ENCODE data around the gene C1orf94. TPM values are rescaled to one million over a fixed set of nuclear protein-coding genes. Genes with fewer than 3 reads are reported as not detected.
"Not testable (repeated sequence)": the region's sequence is repeated elsewhere in the genome, so short reads cannot be mapped to it uniquely, and the experiment has no call there.

Gene C1orf94
- total and polyA plus RNA-seq, 10 of the 15 experiments (the other 5 are each of a cell fraction or from before 2014, with no cell fraction given) = not detected

- Histone ChIP-seq H3K79me2 (ENCODE audit: control insufficient read depth, insufficient read depth, low read length) (no peaks in the 10 kb centered on the region), H3K9ac (ENCODE audit: control insufficient read depth, insufficient read depth, low read length) (no peak overlapping the region), H4K20me1 (ENCODE audit: control insufficient read depth, insufficient read depth) (no peaks in the 10 kb centered on the region), H3K36me3 (ENCODE audit: control insufficient read depth in 2 of 2, insufficient read depth in 2 of 2, low read length in 1 of 2) (no peaks in the 10 kb centered on the region), H3K4me2 (ENCODE audit: control insufficient read depth, insufficient read depth) (no peak overlapping the region), H3K4me3 (no peak overlapping the region), H3K27me3 (replicated peaks in 1 of 2; ENCODE audit: control insufficient read depth in 2 of 2, insufficient read depth in 2 of 2, low read length in 1 of 2) (peaks cover 0 to 2% of the 10 kb centered on the region in 2 experiments; a peak in 3 of 4 replicates), H3K27ac (ENCODE audit: control insufficient read depth, insufficient read depth) (no peak overlapping the region), H3K4me1 (ENCODE audit: control insufficient read depth, insufficient read depth, low read length) (no peaks in the 10 kb centered on the region), H3K9me3 (replicated peaks; ENCODE audit: control insufficient read depth, insufficient read depth, low read length) (no peaks in the 10 kb centered on the region), H2AFZ (ENCODE audit: control insufficient read depth, low read depth, low read length) (no peak overlapping the region)
- no peak for DNase-seq (ENCODE audit: low read depth, low spot score)
- intact Hi-C loops (cut with micrococcal nuclease; ENCODE audit: unreplicated experiment) (no loop called here), in situ Hi-C loops (cut with MboI) (no loop called here)
- ChIA-PET POLR2A (no interaction called here), RAD21 (ENCODE audit: unreplicated experiment) (no interaction called here), SMC1A (ENCODE audit: uncharacterized antibody, unreplicated experiment) (interaction anchor here (1.5 kb wide), 1 partner anchor 17 kb away, joined by 4 read pairs; no protein-coding TSS in a partner anchor), CTCF (no interaction called here)
- FAIRE-seq = no peak
- 19% methylated on average over 2 of the region's 2 CpGs for WGBS (ENCODE audit: insufficient coverage, insufficient replicate concordance, low lambda C conversion rate, missing lambda C conversion rate)
- TF ChIP-seq, protein P1, sequence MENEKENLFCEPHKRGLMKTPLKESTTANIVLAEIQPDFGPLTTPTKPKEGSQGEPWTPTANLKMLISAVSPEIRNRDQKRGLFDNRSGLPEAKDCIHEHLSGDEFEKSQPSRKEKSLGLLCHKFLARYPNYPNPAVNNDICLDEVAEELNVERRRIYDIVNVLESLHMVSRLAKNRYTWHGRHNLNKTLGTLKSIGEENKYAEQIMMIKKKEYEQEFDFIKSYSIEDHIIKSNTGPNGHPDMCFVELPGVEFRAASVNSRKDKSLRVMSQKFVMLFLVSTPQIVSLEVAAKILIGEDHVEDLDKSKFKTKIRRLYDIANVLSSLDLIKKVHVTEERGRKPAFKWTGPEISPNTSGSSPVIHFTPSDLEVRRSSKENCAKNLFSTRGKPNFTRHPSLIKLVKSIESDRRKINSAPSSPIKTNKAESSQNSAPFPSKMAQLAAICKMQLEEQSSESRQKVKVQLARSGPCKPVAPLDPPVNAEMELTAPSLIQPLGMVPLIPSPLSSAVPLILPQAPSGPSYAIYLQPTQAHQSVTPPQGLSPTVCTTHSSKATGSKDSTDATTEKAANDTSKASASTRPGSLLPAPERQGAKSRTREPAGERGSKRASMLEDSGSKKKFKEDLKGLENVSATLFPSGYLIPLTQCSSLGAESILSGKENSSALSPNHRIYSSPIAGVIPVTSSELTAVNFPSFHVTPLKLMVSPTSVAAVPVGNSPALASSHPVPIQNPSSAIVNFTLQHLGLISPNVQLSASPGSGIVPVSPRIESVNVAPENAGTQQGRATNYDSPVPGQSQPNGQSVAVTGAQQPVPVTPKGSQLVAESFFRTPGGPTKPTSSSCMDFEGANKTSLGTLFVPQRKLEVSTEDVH (IDR thresholded peaks at IDR 0.05; ENCODE audit: low read depth, partially characterized antibody) = no peak
- TF ChIP-seq ZZZ3 (IDR thresholded peaks at IDR 0.05; ENCODE audit: control insufficient read depth, insufficient read length, low read depth) (no peak), ZNF217 (IDR thresholded peaks at IDR 0.05) (no peak), ZBTB11 (CRISPR knock-in tag; IDR thresholded peaks at IDR 0.05) (no peak), IRF3 (IDR thresholded peaks at IDR 0.05) (no peak), E2F4 (IDR thresholded peaks at IDR 0.05; ENCODE audit: low read depth, low read length) (no peak), NFXL1 (IDR thresholded peaks at IDR 0.05; ENCODE audit: borderline replicate concordance) (no peak)
- no peak for ATAC-seq
- BruUV-seq (replicated peaks) = no TSS peak
These were observed 1.4 kb downstream of the C1orf94 start for GRCh38 chr1:34178072-34178471.

DNA sequence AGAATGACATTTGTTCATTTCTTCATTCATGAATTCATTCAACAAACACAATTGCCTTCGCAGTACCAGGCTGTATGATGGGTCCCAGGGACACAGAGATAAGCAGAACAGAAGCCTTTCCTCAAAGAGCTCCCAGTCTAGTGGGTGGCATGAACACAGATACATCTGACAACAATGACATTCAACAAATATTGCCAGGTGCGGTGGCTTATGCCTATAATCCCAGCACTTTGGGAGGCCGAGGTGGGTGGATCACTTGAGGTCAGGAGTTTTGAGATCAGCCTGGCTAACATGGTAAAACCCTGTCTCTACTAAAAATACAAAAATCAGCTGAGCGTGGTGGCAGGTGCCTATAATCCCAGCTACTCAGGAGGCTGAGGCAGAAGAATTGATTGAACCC is 6.7 kb downstream of the C1orf94 start:
- WGBS (ENCODE audit: insufficient coverage, insufficient replicate concordance, low lambda C conversion rate, missing lambda C conversion rate) = 21% methylated on average over 4 of the region's 4 CpGs
- ChIA-PET RAD21 (ENCODE audit: unreplicated experiment) (interaction anchor here (0.6 kb wide), 1 partner anchor 1001 kb away, joined by 4 read pairs; no protein-coding TSS in a partner anchor), POLR2A (interaction anchor here (0.6 to 0.7 kb wide), 2 partner anchors 360 to 502 kb away, joined by 3 read pairs; no protein-coding TSS in a partner anchor)
- intact Hi-C loops (cut with micrococcal nuclease; ENCODE audit: unreplicated experiment); DNase-seq (ENCODE audit: low read depth, low spot score); H2AFZ ChIP-seq (ENCODE audit: control insufficient read depth, low read depth, low read length); H3K4me1 ChIP-seq (ENCODE audit: control insufficient read depth, insufficient read depth, low read length); ATAC-seq; H3K27ac ChIP-seq (ENCODE audit: control insufficient read depth, insufficient read depth); SMC1A ChIA-PET (ENCODE audit: uncharacterized antibody, unreplicated experiment); H3K27me3 ChIP-seq (replicated peaks in 1 of 2; ENCODE audit: control insufficient read depth in 2 of 2, insufficient read depth in 2 of 2, low read length in 1 of 2); H3K4me2 ChIP-seq (ENCODE audit: control insufficient read depth, insufficient read depth); H3K79me2 ChIP-seq (ENCODE audit: control insufficient read depth, insufficient read depth, low read length); FAIRE-seq; CTCF ChIA-PET; BruUV-seq (replicated peaks); H3K9me3 ChIP-seq (replicated peaks; ENCODE audit: control insufficient read depth, insufficient read depth, low read length); H3K4me3 ChIP-seq; H3K9ac ChIP-seq (ENCODE audit: control insufficient read depth, insufficient read depth, low read length); in situ Hi-C loops (cut with MboI); H3K36me3 ChIP-seq (ENCODE audit: control insufficient read depth in 2 of 2, insufficient read depth in 2 of 2, low read length in 1 of 2); H4K20me1 ChIP-seq (ENCODE audit: control insufficient read depth, insufficient read depth): not testable (repeated sequence)

Measured in GM12878 (cell line).